ENCODE data around the gene EXOC6B. TPM values are rescaled to one million over a fixed set of nuclear protein-coding genes. Genes with fewer than 3 reads are reported as not detected.

The EXOC6B gene
- total and polyA plus RNA-seq, 2 donors from 2014 or later = 5.9 to 31.3 TPM

- DNase-seq (no peak), FAIRE-seq (no peak)
- Histone ChIP-seq H3K36me3 (ENCODE audit: control insufficient read depth in 2 of 3, insufficient read depth in 3 of 3, low read length in 3 of 3) (no peaks in the 10 kb centered on the region), H3K27me3 (ENCODE audit: control insufficient read depth, insufficient read depth, low read length) (no peaks in the 10 kb centered on the region), H3K27ac (ENCODE audit: low read depth in 2 of 2, low read length in 2 of 2) (no peak overlapping the region), H3K9ac (ENCODE audit: low read length in 3 of 3) (no peak overlapping the region), H3K4me1 (ENCODE audit: control insufficient read depth in 2 of 3, insufficient read depth in 2 of 3, low read depth in 1 of 3, low read length in 3 of 3) (no peaks in the 10 kb centered on the region), H3K4me3 (ENCODE audit: low read length in 3 of 3) (no peak overlapping the region), H3K9me3 (ENCODE audit: control insufficient read depth in 2 of 3, insufficient read depth in 1 of 3, low read length in 3 of 3) (no peaks in the 10 kb centered on the region)
- intact Hi-C loops (cut with DNase I) = no loop called here
- no peak for TF ChIP-seq CTCF (IDR thresholded peaks at IDR 0.05; ENCODE audit: borderline replicate concordance, extremely low read depth, insufficient read depth)
Measured at GRCh38 chr2:72135921-72136320, 689.9 kb downstream of the EXOC6B start.

- Histone ChIP-seq H3K9ac (ENCODE audit: low read length in 3 of 3) (no peak overlapping the region), H3K36me3 (ENCODE audit: control insufficient read depth in 2 of 3, insufficient read depth in 3 of 3, low read length in 3 of 3) (no peaks in the 10 kb centered on the region), H3K4me1 (ENCODE audit: control insufficient read depth in 2 of 3, insufficient read depth in 2 of 3, low read depth in 1 of 3, low read length in 3 of 3) (no peaks in the 10 kb centered on the region), H3K4me3 (ENCODE audit: low read length in 3 of 3) (no peak overlapping the region), H3K9me3 (ENCODE audit: control insufficient read depth in 2 of 3, insufficient read depth in 1 of 3, low read length in 3 of 3) (no peaks in the 10 kb centered on the region), H3K27me3 (ENCODE audit: control insufficient read depth, insufficient read depth, low read length) (no peaks in the 10 kb centered on the region), H3K27ac (ENCODE audit: low read depth in 2 of 2, low read length in 2 of 2) (no peak overlapping the region)
- intact Hi-C loops (cut with DNase I) = no loop called here
- DNase-seq = peak in 1 of 5 donors; percentile 49
- TF ChIP-seq CTCF (IDR thresholded peaks at IDR 0.05; ENCODE audit: borderline replicate concordance, extremely low read depth, insufficient read depth) = no peak
- no peak for FAIRE-seq
Measured at GRCh38 chr2:72134997-72135800, 690.6 kb downstream of the EXOC6B start.

DNA sequence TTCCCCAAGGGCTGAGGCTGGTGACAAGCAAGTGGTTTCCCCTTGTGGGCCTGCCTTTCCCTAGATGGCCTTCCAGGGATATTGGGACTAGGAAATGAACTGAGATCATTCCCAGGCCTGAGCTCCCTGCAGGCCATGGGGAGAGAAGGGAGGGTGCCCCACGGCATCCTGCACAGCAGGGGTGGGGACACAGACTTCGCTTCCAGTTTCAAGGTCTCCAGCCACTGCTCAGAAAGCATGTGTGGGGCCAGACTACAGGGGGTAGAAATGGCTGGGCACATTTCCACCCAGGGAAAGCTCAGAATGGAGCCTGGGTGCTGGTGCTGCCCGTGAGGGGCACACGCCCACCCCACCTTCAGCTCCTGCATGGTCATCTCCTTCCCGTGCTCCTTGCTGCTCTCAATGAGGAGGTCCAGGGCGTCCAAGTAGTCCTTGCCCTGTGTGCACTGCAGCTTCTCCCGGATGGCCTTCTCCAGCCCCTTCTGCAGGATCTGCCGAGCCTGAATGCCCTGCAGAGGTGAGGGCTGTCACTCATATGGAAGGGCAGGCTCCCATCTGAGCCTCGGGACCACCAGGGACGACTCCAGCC lies 691.3 kb downstream of the EXOC6B start:
- Histone ChIP-seq H3K9ac (ENCODE audit: low read length in 3 of 3) (no peak overlapping the region), H3K27ac (ENCODE audit: low read depth in 2 of 2, low read length in 2 of 2) (no peak overlapping the region), H3K9me3 (ENCODE audit: control insufficient read depth in 2 of 3, insufficient read depth in 1 of 3, low read length in 3 of 3) (no peaks in the 10 kb centered on the region), H3K27me3 (ENCODE audit: control insufficient read depth, insufficient read depth, low read length) (no peaks in the 10 kb centered on the region), H3K36me3 (ENCODE audit: control insufficient read depth in 2 of 3, insufficient read depth in 3 of 3, low read length in 3 of 3) (no peaks in the 10 kb centered on the region), H3K4me1 (ENCODE audit: control insufficient read depth in 2 of 3, insufficient read depth in 2 of 3, low read depth in 1 of 3, low read length in 3 of 3) (no peaks in the 10 kb centered on the region), H3K4me3 (ENCODE audit: low read length in 3 of 3) (no peak overlapping the region)
- DNase-seq = no peak
- intact Hi-C loops (cut with DNase I) = no loop called here
- FAIRE-seq = no peak
- no peak for TF ChIP-seq CTCF (IDR thresholded peaks at IDR 0.05; ENCODE audit: borderline replicate concordance, extremely low read depth, insufficient read depth)
